GM04503 (cell line): ENCODE results near the gene PLA2G4E.

Experiments used
- DNase-seq: peaks from one replicate; pipeline ENCODE4 v3.0.0-alpha.2; 2012; ENCODE audit warnings: low read depth

Gene PLA2G4E, protein sequence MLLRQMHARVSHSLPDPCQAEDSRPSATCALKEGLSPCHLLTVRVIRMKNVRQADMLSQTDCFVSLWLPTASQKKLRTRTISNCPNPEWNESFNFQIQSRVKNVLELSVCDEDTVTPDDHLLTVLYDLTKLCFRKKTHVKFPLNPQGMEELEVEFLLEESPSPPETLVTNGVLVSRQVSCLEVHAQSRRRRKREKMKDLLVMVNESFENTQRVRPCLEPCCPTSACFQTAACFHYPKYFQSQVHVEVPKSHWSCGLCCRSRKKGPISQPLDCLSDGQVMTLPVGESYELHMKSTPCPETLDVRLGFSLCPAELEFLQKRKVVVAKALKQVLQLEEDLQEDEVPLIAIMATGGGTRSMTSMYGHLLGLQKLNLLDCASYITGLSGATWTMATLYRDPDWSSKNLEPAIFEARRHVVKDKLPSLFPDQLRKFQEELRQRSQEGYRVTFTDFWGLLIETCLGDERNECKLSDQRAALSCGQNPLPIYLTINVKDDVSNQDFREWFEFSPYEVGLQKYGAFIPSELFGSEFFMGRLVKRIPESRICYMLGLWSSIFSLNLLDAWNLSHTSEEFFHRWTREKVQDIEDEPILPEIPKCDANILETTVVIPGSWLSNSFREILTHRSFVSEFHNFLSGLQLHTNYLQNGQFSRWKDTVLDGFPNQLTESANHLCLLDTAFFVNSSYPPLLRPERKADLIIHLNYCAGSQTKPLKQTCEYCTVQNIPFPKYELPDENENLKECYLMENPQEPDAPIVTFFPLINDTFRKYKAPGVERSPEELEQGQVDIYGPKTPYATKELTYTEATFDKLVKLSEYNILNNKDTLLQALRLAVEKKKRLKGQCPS

GRCh38 chr15:42020713-42021273, at the start of gene PLA2G4E:
TSS of gene PLA2G4E (minus strand) at chr15:42021042. CDS start at chr15:42021030, 12 bp downstream.
- DNase-seq, result no peak

DNA sequence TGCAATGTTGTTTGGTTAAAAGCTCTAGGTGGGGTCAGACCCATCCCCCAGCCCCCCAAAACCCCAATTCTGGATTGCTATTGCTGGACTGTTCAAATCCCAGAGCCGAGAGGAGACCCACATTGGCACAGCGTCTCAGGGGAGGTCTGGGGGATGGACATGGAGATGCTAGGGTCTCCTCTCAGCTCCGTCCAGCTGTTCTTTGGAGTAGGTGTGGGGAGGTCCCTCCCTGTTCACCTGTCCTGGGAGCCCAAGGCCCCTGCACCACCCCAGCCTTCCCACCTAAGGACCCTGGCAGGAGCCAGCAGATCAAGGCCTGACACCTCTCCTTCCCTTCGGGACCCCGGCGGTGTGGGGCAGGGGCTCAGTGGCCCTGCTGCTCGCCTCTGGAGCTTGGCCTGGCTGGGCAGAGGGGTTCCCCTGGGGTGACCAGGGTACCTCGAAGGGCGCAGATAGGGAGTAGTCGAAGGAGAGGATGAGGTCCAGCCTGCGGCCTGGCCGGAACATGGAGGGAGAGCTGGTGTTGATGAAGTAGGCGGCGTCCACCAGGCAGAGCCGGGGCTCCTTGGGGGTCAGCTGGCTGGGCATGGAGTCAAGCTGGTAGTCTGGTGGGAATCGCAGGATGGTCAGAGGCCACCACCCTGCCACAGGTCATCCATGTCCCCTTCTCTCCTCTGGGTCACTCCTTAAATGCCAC, 49.6 kb upstream of the PLA2G4E start:
- no peak for DNase-seq

DNA sequence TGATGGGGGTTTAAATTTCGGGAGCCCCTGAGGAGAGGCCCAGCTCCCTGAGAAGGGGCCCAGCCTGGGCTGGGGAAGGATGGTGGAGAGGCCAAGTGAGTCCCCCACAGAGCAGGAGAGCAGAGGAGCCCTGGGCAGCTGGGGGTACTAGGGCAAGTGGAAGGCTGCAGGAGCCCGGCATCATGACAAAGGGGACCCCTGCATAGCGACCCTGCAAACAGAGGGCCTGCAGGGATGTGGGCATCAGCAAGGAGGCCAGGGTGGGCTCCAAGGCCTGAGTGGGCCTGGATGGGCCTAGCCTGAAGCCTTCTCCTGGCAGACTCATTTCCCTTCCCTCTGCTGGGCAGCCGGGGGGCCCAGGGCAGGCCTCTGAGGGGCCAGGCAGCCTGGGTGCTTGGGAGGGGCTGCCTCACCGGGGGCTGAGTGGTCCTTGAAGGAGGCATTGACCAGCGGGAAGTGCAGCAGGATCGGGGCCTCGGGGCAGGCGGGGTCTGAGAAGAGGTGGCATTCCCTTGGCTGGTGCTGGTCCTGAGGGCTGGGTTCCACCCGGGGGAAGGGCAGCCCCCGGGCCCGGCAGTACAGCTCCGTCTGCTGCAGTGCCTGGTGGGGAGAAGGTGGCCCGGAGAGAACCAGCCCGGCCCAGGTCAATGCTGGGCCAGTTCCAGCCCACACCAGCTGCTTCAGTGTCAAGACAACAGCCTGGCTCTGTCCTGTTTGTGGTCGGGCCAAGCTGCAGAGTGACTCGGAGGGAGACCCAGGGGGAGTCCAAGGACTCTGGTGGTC, 48.8 kb upstream of the PLA2G4E start:
- DNase-seq, result no peak

- no peak for DNase-seq
These were observed 48.2 kb upstream of the PLA2G4E start for GRCh38 chr15:42069025-42069424.

DNA sequence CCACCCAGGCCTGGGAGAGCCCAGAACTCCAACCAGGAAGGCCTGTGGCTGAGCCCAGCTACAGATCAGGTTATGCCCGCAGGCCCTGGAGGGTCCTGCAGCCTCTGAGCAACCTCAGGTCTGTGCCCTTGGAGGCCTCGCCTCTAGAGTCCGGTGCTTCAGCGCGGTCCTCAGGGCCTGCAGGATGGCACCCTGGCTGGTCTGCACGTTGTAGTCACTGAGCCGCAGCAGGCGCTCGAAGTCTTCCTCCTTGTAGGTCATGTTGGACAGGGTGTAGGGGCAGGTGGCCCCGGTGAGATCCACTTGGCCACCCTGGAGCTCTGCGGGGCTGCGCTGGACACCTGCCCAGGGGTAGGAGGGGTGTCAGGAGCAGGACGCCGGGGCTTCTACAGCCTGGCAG, 47.8 kb upstream of the PLA2G4E start:
- DNase-seq, result no peak

GRCh38 chr15:42066764-42067415, 46.0 kb upstream of the PLA2G4E start:
- DNase-seq, result no peak

GRCh38 chr15:42065468-42065867, 44.6 kb upstream of the PLA2G4E start:
- DNase-seq, result no peak

DNA sequence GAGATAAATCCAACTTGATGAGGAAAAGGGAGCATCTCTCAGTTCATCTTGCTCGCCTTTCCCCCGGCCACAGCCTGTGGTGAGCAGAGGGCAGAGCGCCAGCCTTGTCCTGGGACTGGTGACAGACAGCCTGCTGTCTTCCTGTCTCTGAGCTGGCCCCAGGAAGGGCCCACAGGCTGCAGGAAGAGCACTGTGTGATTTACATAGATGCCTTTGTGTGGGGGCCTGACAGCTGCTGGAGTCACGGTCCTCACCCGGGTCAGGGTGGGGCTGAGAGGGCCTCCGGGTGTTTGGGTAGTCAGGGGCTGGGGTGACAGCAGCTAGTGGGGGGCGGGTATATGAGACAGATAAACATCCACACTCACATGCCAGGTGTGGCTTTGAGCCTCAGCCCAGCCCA, 44.2 kb upstream of the PLA2G4E start:
- DNase-seq, result no peak

GRCh38 chr15:42064271-42064670, 43.4 kb upstream of the PLA2G4E start:
- no peak for DNase-seq

DNA sequence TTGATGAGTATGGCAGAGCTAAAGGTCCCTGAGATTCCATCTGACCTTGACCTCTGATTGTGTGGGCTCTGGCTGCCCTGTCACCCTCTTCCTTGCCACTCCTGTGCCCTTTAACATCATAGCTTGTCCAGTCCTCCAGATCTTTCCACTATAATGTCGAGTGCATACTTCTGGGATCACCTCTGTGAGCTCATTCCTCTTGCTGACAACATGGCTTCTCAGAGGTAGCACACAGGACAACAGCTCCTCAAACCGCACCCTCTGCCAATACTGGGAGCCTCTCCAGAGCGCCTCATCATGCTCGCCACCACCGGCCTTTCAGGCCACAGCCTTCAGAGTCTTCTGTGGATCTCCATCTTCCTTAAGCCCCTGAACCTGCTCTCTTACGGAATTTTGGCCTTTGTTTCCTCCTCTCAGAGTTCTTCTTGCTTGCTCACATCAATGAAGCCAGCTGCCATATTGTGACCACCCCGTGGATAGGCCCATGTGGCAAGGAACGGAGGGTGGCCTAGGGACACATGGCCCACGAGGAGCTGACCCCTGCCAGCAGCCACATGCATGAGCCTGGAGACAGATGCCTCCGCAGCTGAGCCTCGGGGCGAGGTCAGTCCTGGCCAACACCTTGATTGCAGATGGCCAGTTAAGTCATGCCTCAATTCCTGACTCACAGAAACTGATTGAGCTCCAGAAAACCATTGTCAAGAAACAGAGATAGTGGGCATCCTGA, 42.4 kb upstream of the PLA2G4E start:
- no peak for DNase-seq

DNA sequence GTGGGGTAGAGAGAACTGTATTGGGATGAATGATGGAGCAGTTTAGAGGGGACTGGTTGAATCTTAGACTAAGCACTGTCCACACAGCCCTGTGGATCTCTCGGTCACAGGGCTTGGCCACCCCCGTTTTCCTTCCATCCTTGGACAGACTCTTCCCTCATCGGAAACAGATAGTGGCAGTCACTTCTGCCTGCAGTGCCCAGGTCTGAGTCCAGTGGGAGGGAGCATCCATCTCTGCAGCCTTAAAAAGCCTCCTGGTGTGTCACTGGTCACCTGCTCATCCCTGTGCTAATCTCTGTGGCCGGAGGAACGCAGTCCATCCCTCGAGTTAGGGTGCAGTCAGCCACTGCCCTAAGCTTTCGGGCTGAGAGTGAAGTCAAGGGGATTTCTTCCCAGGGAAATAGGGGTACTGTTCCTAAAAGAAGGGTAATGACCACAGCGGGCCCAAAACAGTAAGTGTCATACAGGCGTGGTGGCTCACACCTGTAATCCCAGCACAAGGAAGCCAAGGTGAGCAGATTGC, 41.5 kb upstream of the PLA2G4E start:
- DNase-seq, result no peak

- no peak for DNase-seq
These were observed 40.0 kb upstream of the PLA2G4E start for GRCh38 chr15:42060797-42061196.

GRCh38 chr15:42060477-42060763, 39.6 kb upstream of the PLA2G4E start:
- no peak for DNase-seq

GRCh38 chr15:42059661-42060476, 39.0 kb upstream of the PLA2G4E start:
- no peak for DNase-seq

DNA sequence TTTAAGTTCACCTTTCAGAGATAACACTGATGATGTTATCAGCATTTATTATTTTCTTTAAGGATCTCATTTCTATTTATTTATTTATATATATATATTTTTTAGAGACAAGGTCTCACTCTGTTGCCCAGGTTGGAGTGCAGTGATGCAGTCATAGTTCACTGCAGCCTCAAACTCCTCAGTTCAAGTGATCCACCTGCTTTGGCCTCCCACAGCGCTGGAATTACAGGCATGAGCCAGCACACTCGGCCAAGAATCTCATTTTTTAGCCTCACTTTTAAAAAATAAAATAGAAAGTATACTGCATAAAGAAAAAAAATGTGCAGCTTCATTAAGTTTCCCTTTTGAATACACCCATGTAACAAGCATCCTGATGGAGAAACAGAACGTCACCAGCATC, 37.9 kb upstream of the PLA2G4E start:
- no peak for DNase-seq

- DNase-seq, result no peak
These were observed 37.2 kb upstream of the PLA2G4E start for GRCh38 chr15:42057799-42058646.

DNA sequence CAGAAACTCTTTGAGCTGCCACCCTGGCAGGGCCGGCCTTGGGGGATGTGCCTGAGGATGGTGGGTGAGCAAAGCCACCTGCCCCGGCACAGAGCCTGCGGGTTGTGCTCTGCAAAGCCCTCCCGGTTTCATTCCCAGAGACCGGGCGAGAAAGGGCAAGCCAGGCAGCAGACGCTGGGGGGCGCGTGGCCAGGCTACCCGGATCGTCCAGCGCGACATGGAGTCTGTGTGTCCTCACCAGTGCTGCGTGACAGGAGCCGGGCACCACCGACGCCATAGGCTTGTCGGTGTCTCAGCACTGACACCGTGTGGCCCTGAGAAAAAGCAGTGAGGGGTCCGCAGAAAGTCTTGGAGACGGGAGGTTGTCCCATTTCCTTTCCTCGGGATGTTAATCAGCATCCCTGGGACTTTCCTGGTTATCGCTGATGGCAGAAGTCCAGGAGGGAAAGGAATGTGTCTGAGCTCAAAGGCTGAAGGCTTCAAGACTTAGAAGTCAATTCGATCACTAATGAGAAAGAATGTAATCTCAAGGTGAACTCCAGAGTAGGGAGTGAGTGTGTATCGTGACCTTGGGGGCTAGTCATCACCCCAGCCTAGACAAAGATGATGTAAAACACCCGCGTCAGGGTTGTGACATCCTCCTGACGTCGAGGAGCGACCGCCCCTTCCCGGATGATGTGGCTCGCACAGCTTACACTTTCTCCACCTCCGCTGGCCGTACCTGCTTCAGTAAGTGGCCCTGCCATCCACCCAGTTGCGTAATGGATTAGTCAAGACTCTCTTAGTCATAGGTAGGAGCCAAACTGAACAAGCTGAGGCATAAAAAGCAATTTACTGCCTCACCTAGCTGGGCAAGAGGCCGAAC, 36.3 kb upstream of the PLA2G4E start:
- DNase-seq, result no peak
